HG03280 (cell line): ENCODE results near the gene GABRG2.
"Not testable (repeated sequence)": the region's sequence is repeated elsewhere in the genome, so short reads cannot be mapped to it uniquely, and the experiment has no call there.

Experiments
- ATAC-seq: cut with Tn5 transposase; IDR thresholded peaks from one replicate; pipeline ENCODE4 v1.9.1; 2021; ENCODE audit warnings: mild to moderate bottlenecking, moderate library complexity; ENCODE audit not compliant: unreplicated experiment

GABRG2 gene

GRCh38 chr5:162067655-162068411, at the start of gene GABRG2:
GABRG2 (plus strand) TSS chr5:162067773; CDS start chr5:162068000, 227 bp downstream.
- no peak for ATAC-seq

- no peak for ATAC-seq
These were observed 42.3 kb upstream of the GABRG2 start for GRCh38 chr5:162025312-162025711.

- no peak for ATAC-seq
These were observed 40.8 kb upstream of the GABRG2 start for GRCh38 chr5:162026803-162027202.

GRCh38 chr5:162037431-162037830, 30.1 kb upstream of the GABRG2 start:
- ATAC-seq, result no peak

GRCh38 chr5:162047279-162047678, 20.3 kb upstream of the GABRG2 start:
- no peak for ATAC-seq

GRCh38 chr5:162052676-162053075, 14.9 kb upstream of the GABRG2 start:
- no peak for ATAC-seq

GRCh38 chr5:162055095-162055494, 12.5 kb upstream of the GABRG2 start:
- not testable (repeated sequence) for ATAC-seq

GRCh38 chr5:162067162-162067561, 411 bp upstream of the GABRG2 start:
- no peak for ATAC-seq

GRCh38 chr5:162068412-162068811, 839 bp downstream of the GABRG2 start:
- ATAC-seq, result no peak

- no peak for ATAC-seq
These were observed 1.4 kb downstream of the GABRG2 start for GRCh38 chr5:162068936-162069335.

GRCh38 chr5:162078805-162079204, 11.2 kb downstream of the GABRG2 start:
- no peak for ATAC-seq

- no peak for ATAC-seq
These were observed 23.8 kb downstream of the GABRG2 start for GRCh38 chr5:162091336-162091735.

GRCh38 chr5:162096448-162096847, 28.9 kb downstream of the GABRG2 start:
- no peak for ATAC-seq

GRCh38 chr5:162107591-162107990, 40.0 kb downstream of the GABRG2 start:
- ATAC-seq, result no peak

- no peak for ATAC-seq
These were observed 52.2 kb downstream of the GABRG2 start for GRCh38 chr5:162119801-162120200.

GRCh38 chr5:162128117-162128516, 60.5 kb downstream of the GABRG2 start:
- no peak for ATAC-seq

GRCh38 chr5:162132348-162132747, 64.8 kb downstream of the GABRG2 start:
- ATAC-seq, result no peak

GRCh38 chr5:162139190-162139589, 71.6 kb downstream of the GABRG2 start:
- no peak for ATAC-seq

GRCh38 chr5:162154242-162154641, 86.7 kb downstream of the GABRG2 start:
- no peak for ATAC-seq

- ATAC-seq, result no peak
These were observed 92.8 kb downstream of the GABRG2 start for GRCh38 chr5:162160401-162160800.

- no peak for ATAC-seq
These were observed 96.1 kb downstream of the GABRG2 start for GRCh38 chr5:162163663-162164062.

GRCh38 chr5:162174358-162174974, 106.9 kb downstream of the GABRG2 start:
- ATAC-seq, result no peak
